NCI-H1092 (cell line): ENCODE data around the gene ZNF570.

Experiments
- DNase-seq: peaks from one replicate; lab custom pipeline; 2025; lab: John Stamatoyannopoulos, UW

The ZNF570 gene

DNA sequence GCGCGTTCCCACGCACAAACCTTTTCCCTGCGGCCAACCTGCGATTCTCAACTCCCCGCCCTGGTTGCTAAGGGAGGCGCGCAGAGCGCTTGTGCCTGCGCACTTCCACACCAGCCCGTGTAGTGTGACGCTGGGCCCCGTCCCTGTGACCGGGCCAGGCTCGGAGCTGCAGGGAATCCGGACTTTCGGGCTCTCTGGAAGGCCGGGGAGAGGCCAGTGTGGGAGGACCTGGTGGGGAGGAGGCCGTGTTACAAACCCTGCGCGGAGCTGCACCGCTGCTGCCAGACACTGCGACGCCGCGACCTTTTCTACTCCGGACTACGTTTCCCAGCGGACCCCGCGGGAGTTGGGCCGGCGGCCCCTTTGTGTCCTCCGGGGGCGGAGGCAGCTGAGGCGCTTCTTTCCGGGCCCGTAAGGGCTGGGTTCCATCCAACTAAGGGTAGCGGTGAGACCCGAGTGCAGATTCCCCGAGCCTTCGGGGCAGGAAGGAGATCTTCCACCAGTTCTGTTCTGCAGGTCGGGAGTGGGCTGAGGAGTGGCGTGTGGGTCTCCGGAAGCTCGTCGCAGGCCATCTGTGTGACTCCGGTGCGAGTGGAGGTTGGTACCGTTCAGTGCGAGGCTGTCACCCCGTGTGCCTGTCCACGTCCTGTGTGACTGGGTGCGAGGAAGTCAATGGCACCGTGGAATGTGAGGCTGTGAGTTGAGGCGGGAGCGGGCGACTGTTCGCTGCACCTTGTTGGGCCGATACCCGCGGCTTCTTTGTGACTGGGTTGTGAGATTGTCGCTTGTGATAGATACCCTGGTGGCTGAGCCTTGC lies at the start of gene ZNF570:
ZNF570 (plus strand) TSS at position 396 of the 817 bp plus-strand sequence. CDS start 999 bp downstream, outside the sequence.
- peak; percentile 73 for DNase-seq

DNA sequence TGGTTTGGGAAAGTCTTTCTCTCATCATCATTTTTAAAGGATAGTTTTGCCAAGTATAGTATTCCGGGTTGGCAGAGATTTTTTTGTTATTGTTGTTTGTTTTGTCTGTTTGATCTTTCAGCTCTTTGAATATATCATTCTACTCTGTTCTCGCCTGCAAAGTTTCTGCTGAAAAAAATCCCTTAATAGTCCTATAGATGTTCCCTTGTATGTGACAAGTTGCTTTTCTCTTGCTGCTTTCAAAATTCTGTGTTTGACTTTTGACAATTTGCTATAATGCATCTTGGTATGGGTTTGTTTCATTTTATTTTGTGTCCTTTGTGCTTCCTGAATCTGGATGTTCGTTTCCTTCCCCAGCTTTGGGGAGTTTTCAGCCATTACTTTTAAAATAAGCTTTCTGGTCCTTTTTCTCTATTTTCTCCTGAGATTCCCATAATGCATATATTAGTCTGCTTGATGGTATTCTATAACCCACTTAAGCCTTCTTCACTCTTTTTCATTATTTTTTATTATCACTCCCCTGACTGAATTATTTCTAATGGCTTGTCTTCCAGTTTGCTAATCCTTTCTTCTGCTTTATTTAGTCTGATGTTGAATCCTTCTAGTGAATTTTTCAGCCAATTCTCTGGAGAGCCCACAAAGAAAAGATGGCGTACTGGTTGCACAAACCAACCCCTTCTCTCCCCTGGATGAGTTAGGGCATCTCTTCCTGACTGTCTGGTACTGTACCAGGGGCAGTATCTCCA lies 16.5 kb upstream of the ZNF570 start:
- DNase-seq: no peak

DNA sequence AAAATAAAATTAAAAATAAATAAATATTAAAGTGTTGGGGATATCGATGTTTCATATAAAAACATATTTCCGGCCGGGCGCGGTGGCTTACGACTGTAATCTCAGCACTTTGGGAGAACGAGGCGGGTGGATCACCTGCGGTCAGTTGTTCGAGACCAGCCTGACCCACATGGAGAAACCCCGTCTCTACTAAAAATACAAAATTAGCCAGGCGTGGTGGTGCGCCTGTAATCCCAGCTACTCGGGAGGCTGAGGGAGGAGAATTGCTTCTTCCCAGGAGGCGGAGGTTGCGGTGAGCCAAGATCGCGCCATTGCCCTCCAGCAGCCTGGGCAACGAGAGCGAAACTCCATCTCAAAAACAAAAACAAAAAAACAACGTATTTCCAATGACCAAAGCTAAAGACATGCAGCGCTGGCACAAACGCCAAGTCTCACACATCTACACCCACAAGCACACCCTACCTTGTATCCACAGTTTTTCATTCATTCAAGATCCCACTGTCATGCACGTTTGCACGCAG lies 2.8 kb upstream of the ZNF570 start:
- DNase-seq: no peak

DNA sequence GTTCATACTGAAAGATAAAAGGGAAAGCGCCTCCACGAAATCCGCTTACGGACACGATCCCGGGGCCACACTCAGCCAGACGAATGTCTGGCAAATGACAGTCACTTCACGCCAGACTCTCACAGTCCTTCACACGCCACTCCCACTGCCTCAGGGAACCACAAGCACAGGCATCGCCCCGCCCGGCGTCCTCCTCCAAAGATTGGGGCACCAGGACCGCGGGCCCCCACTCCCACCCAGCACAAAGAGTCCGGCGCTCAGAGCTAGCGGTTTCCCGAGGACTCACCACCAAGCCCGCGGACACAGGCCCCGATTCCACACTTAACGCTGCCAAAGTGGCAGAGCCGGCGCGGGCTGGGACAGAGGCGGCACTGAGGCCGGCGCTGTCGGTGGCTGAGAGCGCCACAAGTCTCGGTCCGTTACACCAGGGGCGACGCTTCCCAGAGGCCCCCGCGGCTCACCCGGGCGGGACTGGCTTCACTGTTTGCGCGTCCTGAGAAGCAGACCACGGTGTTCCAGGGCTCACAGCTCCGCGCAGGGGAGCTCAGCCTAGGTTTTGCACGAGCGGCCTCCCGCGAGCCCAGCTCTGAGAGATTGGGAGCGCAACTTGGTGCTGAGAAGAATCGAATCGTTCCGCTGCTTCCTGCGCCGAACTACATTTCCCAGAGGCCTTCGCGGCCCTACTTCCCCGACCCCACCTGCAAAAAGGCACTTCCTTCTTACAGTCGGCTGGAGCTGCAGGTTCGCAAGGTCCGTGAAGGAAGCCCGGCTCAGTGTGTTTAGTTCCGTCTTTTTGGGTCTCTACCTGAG lies 2.2 kb upstream of the ZNF570 start, which contains the start of gene ZNF569:
ZNF569 (minus strand) TSS at position 647 of the 810 bp plus-strand sequence. CDS start 22,523 bp downstream, outside the sequence.
- peak; percentile 86 for DNase-seq

DNA sequence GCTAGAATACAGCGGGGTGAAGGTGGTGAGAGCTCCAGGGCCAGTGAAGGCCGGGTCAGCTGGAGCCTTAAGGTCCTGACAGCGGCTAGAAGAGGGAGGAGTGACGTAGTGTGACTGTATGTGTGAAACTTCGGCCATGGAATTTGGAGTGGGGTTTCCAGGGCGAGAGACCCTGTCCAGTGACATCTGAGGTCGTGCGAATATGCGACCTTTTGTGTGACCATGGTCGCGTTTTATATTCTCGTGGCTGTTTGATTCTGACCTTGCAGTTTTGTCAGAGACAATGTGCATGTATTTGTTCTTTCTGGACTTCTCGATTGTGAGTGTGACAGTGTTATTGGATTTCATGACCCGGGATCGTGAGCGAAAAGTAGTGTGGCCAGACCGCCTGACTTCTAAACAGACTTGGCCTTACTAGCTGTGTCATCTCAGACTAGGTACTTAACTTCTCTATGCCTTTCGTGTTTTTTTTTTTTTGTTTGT lies 1.5 kb upstream of the ZNF570 start:
- DNase-seq: no peak

DNA sequence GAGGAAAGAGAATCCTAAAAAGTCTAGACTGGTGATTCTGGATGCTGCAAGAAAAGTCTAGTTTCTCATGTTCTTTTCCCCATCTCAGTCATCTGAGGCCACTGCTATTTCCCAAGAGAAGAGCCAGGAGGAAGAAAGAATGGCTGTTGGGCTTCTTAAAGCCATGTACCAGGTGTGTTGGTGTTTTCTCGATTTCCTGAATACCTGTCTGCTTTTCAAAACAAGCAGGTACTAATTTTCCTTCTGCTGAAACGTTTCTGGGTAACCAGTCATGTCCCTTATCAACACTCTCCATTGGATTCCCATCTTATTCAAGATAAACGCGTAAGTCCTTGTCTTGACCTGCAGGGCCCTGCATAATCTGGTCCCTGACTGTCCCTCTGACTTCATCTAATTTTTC lies 1.1 kb downstream of the ZNF570 start:
- no peak for DNase-seq

DNA sequence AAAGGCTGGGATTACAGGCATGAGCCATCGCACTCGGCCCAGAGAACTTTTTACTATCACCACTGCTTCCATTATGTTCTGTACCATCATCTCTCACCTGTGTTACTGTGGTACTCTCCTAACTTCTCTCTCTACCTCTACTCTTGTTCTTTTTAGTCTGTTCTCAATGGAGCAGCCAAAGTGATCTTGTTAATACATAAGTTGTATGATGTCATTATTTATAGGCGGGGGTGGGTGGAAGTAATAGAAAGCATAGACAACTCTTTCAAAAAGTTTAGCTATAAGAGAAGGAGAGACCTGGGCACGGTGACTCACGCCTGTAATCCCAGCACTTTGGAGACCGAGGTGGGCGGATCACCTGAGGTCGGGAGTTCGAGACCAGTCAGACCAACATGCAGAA lies 3.0 kb downstream of the ZNF570 start:
- DNase-seq: no peak

DNA sequence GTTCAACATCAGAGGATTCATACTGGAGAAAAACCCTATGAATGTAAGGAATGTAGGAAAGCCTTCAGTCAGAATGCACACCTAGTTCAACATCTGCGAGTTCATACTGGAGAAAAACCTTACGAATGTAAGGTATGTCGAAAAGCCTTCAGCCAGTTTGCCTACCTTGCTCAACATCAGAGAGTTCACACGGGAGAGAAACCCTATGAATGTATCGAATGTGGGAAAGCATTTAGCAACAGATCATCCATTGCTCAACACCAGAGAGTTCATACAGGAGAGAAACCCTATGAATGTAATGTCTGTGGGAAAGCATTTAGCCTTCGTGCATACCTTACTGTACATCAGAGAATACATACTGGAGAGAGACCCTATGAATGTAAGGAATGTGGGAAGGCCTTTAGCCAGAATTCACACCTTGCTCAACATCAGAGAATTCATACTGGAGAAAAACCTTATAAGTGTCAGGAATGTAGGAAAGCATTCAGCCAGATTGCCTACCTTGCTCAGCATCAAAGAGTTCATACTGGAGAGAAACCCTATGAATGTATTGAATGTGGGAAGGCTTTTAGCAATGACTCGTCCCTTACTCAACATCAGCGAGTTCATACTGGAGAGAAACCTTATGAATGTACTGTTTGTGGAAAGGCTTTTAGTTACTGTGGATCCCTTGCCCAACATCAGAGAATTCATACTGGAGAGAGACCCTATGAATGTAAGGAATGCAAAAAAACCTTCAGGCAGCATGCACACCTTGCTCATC lies 15.4 kb downstream of the ZNF570 start:
- DNase-seq: no peak

DNA sequence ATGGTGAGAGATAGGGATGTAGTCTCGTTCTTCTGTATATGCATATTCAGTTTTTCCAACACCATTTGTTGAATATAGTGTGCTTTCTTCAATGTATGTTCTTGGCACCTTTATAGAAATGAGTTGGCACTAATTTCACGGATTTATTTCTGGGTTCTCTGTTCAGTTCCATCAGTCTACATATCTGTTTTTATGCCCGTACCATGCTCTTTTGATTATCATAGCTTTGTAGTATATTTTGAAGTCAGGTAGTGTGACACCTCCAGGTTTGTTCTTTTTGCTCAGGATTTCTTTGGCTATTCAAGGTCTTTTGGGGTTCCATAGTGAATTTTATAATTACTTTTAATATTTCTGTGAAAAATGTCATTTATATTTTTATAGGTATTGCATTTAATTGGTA lies 23.1 kb downstream of the ZNF570 start:
- no peak for DNase-seq

DNA sequence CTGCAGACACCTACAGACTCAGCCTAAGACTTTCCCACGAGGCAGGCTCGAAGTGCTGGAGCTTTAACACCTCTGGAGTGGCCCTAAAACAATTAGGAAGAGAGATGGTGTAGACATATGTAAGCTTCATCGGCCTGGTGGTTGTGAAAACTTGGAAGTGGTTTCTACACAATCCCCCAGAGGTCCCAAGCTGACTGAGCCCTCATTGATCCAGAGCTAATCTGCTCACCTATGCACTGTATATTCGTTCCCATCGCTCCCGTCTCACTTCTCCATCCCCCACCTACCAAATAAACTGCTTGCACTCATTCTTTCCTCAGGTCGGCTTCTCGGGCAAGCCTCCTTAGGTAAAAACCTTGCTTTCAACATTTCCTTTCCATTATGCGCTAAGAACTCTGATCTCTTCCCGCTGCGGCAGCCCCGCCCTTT lies 36.8 kb downstream of the ZNF570 start:
- DNase-seq: no peak

DNA sequence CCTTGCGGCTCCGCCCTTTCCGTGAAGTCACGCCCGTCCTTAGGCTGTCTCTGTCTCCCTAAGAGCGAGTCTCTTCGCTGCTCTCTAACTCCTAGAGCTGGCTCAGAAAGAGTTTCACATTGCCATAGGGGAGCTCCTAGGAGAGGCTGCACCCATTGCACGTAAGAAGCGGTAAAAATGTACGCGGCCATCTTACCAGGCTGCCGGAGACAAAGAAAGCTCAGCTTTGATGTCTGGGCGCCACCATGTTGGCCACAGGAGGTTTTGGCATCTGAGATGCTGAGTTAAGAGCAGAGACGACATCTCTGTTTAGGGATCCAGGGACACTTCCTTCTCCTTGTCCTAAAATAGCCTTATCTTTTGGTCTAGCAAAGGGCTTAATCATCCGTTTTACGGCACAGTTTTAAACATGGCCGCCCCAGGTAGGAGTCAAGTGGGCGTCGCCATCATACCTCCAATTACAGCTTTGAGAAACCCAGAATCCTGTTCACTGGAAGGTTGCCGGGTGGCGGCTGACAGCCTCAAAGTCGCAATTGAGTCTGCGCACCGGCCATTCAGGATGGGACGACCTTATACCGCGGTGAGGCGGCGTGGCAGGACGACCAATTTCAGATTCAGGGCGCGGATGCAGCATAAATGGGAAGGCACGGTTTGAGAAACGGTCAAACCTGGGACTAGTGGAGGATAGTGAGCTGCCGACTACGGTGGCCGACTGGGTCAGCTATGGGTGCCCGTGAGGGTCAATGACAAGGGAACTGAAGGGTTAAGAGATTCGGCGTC lies 37.4 kb downstream of the ZNF570 start, which contains the start of gene ZNF793:
ZNF793 (plus strand) TSS at position 553 of the 780 bp plus-strand sequence. CDS start 16,501 bp downstream, outside the sequence.
- peak; percentile 78 for DNase-seq

DNA sequence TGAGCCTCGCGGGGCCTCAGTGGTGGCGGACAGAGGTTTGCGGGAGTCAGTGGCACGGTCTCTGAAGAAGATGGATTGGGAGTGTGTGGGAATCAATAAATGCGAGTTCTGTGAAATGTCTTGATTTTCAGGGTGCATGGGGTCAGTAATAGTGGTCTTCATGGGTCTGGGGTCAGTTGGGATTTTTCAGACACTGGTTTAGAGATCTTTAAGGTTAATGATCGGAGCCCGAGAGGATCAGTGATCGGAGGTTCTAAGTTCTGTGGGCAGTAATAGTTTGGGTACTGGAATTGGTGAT lies 38.0 kb downstream of the ZNF570 start:
- DNase-seq: no peak

DNA sequence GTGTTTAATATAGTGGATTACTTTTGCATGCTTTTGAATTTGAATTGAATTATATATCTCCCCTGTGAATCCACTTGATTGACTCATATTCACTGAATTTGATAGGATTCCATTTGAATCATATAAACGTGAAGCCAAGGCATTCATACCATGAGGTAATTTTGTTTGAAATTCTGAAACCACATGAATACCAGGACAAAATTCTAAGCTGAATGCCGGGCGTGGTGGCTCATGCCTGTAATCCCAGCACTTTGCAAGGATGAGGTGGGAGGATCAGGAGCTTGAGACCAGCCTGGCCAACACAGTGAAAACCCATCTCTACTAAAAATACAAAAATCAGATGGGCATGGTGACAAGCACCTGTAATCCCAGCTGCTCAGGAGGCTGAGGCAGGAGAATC lies 42.0 kb downstream of the ZNF570 start:
- no peak for DNase-seq

DNA sequence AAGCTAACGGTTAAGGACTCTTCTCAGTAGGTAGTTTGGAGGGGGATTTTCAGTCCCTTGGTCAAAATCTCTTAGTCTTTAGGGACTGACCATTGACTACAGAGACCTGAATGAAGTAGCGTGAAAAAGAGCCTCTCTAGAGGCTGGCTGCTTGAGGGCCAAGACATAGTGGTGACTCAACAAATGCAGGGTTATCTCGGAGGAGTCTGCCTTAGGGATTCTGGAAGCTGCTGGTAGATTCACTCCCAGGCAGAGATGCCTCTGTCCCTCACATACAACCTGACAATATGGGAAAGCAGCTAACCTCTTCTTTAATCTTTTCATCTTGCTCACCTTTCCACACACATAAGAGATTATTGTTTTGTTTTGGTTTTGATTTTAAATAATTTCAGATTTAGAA lies 42.7 kb downstream of the ZNF570 start:
- no peak for DNase-seq

DNA sequence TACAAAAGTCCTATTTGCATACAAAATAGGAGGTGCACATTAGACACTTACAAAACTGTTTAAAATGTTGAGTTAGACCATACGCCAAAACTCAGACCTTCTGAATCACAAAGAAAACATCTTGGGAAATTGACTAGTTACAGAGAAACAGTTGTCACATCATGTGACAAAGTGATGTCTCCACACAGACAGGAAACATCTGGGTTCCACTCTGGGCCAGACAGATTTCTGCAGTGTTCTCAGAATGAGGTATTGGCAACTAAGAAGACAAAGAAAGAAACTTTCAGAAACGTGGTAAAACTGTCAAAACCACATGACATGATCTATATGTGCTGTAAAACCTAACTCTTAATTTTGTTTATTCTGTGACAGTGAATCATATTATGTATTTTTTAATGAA lies 44.2 kb downstream of the ZNF570 start:
- no peak for DNase-seq

DNA sequence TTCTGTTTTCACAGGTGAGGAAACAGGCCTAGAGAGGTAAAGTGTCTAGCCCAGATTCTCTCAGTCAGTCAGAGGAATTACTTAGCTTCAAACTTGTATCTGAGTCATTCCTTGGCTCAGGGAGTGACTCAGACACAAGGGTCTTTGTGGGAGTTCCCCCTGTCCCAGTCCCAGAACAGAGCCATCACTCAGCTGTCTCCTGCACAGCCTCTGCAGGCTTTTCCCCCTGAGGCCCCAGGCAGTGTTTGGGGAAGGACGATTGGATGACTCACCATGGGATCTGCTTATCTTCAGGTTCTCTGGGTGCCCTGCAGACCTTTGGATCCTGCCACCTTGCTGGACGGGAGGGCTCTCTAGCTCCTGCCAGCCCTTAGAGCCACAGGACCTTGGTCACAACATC lies 50.7 kb downstream of the ZNF570 start:
- no peak for DNase-seq

DNA sequence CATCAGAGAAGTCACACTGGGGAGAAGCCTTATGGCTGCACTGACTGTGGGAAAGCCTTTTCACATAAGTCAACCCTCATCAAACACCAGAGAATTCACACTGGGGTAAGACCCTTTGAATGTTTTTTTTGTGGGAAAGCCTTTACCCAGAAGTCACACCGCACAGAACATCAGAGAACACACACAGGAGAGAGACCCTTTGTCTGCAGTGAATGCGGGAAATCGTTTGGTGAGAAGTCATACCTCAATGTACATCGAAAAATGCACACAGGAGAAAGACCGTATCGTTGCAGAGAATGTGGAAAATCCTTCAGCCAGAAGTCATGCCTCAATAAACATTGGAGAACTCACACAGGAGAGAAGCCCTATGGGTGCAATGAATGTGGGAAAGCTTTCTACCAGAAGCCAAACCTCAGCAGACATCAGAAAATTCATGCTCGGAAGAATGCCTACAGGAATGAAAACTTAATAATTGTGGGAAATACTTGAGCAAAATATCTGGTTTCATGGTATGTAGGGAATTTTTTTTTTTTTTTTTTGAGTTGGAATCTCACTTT lies 68.3 kb downstream of the ZNF570 start:
- DNase-seq: no peak
